GM18508 (cell line): ENCODE data around the gene BROX.

ENCODE experiments used
- ATAC-seq: cut with Tn5 transposase; IDR thresholded peaks from one replicate; pipeline ENCODE4 v1.9.1; 2021; ENCODE audit warnings: moderate number of reproducible peaks; ENCODE audit not compliant: insufficient read depth, unreplicated experiment

BROX gene

GRCh38 chr1:222769971-222770620 lies 57.7 kb downstream of the BROX start:
- no peak for ATAC-seq

DNA sequence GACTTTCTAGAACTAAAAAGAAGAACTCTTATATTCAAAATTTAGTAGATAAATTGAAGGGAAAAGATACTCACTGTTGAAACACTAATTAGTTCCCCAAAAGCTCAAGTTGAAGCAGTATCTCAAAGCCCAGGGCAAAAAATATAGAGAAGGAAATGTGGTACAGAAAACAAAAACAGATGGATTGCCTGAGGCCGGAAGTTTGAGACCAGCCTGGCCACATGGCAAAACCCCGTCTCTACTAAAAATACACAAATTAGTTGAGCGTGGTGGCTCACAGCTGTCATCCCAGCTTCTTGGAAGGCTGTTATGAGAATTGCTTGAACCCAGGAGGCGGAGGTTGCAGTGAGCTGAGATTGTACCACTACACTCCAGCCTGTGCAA lies 60.6 kb downstream of the BROX start:
- ATAC-seq: peak; percentile 83

DNA sequence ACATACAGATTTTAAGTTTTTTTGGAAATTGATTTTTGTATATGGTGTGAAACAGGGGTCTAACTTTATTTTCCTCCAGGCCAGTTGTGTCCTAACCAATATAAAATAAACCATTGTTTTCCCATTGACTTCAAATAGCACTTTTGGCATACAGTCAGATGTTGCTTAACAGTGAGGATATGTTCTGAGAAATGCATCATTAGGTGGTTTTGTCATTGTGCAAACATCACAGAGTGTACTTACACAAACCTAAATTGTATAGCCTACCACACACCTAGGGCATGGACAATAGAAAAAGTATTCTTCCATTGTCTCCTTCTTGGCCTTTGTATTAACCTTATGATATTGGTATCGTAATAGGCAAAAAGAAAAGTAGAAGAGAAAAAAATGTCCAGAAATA lies 65.1 kb downstream of the BROX start:
- no peak for ATAC-seq

GRCh38 chr1:222777977-222778376 lies 65.6 kb downstream of the BROX start:
- no peak for ATAC-seq

DNA sequence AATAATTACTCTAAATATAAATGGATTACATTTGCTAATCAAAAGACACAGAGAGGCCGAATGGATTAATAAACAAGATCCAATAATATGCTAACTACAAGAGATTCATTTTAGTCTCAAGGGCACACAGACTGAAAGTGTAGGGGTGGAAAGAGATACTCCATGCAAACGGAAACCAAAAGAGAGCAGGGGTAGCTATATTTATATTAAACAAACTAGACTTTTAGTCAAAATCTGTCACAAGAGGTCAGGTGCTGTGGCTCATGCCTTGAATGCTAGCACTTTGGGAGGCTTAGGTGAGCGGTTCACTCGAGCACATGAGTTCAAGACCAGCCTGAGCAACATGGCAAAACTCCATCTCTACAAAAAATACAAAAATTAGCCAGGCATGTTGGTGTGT lies 68.9 kb downstream of the BROX start:
- ATAC-seq: no peak

DNA sequence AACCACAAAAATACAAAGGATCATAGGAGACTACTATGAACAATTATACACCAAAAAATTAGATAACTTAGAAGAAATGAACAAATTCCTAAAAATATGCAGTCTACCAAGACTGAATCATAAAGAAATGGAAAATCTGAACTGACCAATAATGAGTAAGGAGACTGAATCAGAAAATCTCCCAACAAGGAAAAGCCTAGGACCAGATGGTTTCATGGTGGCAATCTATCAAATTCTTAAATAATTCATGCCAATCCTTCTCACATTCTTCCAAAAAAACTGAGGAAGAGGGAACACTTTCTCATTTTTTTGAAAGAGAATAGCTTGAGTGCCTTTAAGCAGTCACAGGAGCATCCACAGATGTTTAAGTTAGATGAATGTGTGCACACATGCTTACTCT lies 70.7 kb downstream of the BROX start:
- no peak for ATAC-seq

GRCh38 chr1:222784371-222784770 lies 72.0 kb downstream of the BROX start:
- no peak for ATAC-seq
